Measurements from ENCODE around the gene RAB39B.

The RAB39B gene

DNA sequence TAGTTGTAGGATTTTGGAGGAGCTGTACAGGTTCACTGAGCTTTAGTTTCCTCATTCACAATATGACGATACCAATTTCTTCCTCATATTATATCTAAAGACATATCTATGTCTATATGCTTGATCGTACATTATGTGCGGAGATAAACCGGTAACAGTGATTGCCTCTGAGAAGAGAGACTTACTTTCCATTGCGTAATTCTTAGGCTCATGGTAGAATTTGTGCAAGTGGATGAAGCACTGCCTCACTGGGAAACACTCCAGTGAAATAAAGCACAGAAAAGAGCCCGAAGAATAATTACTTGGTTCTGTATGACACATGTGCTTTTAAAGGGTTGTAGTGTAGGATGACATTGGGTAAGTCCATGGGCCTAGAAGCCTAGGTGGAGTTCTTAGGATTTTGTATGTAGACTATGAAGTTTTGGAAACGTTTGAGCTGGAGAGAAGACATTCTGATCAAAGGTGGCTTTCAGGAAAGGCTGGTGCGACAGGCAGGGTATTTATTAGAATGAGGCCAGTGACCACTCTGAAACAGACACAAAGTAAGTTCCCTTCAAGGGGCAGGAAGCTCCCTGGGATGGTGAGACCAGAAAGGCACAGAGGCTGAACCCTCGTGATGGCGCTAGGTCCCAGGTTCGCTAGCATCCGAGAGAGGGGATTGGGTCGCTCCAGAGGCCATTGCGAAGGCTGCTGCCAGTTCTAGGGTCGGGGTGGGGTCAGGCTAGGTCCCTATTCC is 48.7 kb downstream of the RAB39B start:
- DNase-seq (ENCODE audit: low spot score) = no peak

DNA sequence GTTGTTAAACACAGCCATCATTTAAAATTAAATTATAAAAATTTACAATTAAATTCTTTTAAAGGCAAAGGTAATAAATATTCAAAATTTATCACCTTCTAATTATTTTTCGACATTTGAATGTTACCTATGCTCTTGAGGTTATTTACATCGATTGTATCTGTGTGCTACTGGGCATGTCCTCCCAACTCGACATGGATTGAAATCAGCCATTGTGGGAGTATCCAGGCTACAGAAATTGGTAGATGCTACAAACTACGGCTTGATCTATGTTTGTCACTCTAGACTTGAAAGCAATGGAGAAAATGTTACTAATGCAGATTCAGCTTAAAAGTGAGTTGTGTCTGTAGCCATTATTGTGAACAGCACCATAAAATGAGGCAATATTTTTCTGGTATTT is 50.6 kb downstream of the RAB39B start:
- no peak for DNase-seq (ENCODE audit: low spot score)

GRCh38 chrX:155211208-155211607 is 53.1 kb downstream of the RAB39B start:
- no peak for DNase-seq (ENCODE audit: low spot score)
